HCT116 (cell line): ENCODE results near the gene CLEC16A. TPM values are rescaled to one million over a fixed set of nuclear protein-coding genes. Genes with fewer than 3 reads are reported as not detected.

Source experiments
- ATAC-seq: fragments of 200-7000 bp; cut with Tn5 transposase; 2 replicates; pipeline ENCODE4 v1.9.1; 2020; ENCODE audit warnings: mild to moderate bottlenecking, moderate library complexity
- BruUV-seq: library from RNA; stranded (reverse); fragments of 400-500 nt; replicated peaks from 2 replicates; lab custom pipeline; 2021; lab: Mats Ljungman, UMichigan
- CTCF ChIA-PET: fragments of 300-600 bp; sonication (Branson Sonifier 250); formaldehyde crosslinking; loops from one replicate; lab custom pipeline; 2021; ENCODE audit warnings: antibody characterized with exemption; lab: Charles Lee
- POLR2A ChIA-PET: fragments of 300-600, 350-600 bp; sonication (Branson Sonifier 250); formaldehyde crosslinking; loops from one replicate; lab custom pipeline; 2021; ENCODE audit warnings: antibody characterized with exemption; lab: Charles Lee
- RAD21 ChIA-PET, 2 experiments: fragments of 300-600 bp; sonication (Branson Sonifier 250); formaldehyde crosslinking; loops; one replicate each; lab custom pipeline; 2023; ENCODE audit warnings: low total read pairs in 2 of 2; ENCODE audit not compliant: uncharacterized antibody in 2 of 2, unreplicated experiment in 2 of 2, low non-redundant PET in 1 of 2; lab: Charles Lee
- DNase-seq: peaks from one replicate; pipeline ENCODE4 v3.0.0-alpha.2; 2010; ENCODE audit warnings: low read depth, low spot score
- H2AFZ ChIP-seq: fragments of 200-600 bp; shearing (Covaris generic), sonication (generic); 2 replicates; pipeline ENCODE4 v1.6.1; 2017; ENCODE audit warnings: low read depth, mixed run types, mixed read lengths, antibody characterized with exemption, low read length; ENCODE audit not compliant: poor library complexity, severe bottlenecking
- H3K27ac ChIP-seq: 2 replicates; pipeline ENCODE4 v1.5.1; 2012; ENCODE audit warnings: low read depth, low read length
- H3K27me3 ChIP-seq: fragments of 200-600 bp; sonication (generic); 2 replicates; pipeline ENCODE4 v1.6.1; 2016; ENCODE audit warnings: mixed run types, low read length, mixed read lengths; ENCODE audit not compliant: insufficient read depth
- H3K36me3 ChIP-seq, 2 experiments: fragments of 200-500 bp in 1 of 2; fragments of 200-600 bp in 1 of 2; sonication (Bioruptor generic) in 1 of 2; sonication (generic) in 1 of 2; 2 replicates each; pipeline versions ENCODE4 v1.5.1 to v1.6.1; 2014 to 2016; ENCODE audit warnings: low read length in 2 of 2, inconsistent platforms in 1 of 2, mixed read lengths in 1 of 2, mixed run types in 1 of 2; ENCODE audit not compliant: insufficient read depth in 2 of 2, control insufficient read depth in 1 of 2
- H3K4me1 ChIP-seq, 2 experiments: fragments of 200-600 bp in 1 of 2; sonication (generic) in 1 of 2; 2 replicates each; pipeline versions ENCODE4 v1.5.1 to v1.6.1; 2012 to 2017; ENCODE audit warnings: low read length in 2 of 2, inconsistent platforms in 1 of 2, mild to moderate bottlenecking in 1 of 2, mixed read lengths in 1 of 2, mixed run types in 1 of 2, moderate library complexity in 1 of 2; ENCODE audit not compliant: insufficient read depth in 2 of 2, control insufficient read depth in 1 of 2
- H3K4me2 ChIP-seq: fragments of 200-600 bp; sonication (generic); 2 replicates; pipeline ENCODE4 v1.6.1; 2017; ENCODE audit warnings: mixed run types, low read length, mixed read lengths
- H3K4me3 ChIP-seq, 2 experiments: fragments of 200-600 bp in 1 of 2; sonication (generic) in 1 of 2; replicated peaks in 1 of 2; 2 replicates each; pipeline ENCODE4 v1.5.1; 2011 to 2016; ENCODE audit warnings: low read length in 2 of 2, control low read depth in 1 of 2, low read depth in 1 of 2, mild to moderate bottlenecking in 1 of 2, mixed read lengths in 1 of 2, mixed run types in 1 of 2
- H3K79me2 ChIP-seq: fragments of 200-600 bp; sonication (generic); 2 replicates; pipeline ENCODE4 v1.6.1; 2017; ENCODE audit warnings: mild to moderate bottlenecking, mixed run types, low read length, moderate library complexity, mixed read lengths; ENCODE audit not compliant: insufficient read depth
- H3K9ac ChIP-seq: fragments of 200-600 bp; sonication (generic); 2 replicates; pipeline ENCODE4 v1.6.1; 2016; ENCODE audit warnings: low read length, mixed read lengths
- H3K9me2 ChIP-seq: fragments of 200-600 bp; sonication (generic), shearing (Covaris generic); 2 replicates; pipeline ENCODE4 v1.6.1; 2017; ENCODE audit warnings: mixed run types, mild to moderate bottlenecking, moderate library complexity; ENCODE audit not compliant: insufficient read depth
- H3K9me3 ChIP-seq, 2 experiments: fragments of 200-500 bp in 1 of 2; fragments of 200-600 bp in 1 of 2; sonication (Bioruptor generic) in 1 of 2; sonication (generic) in 1 of 2; 2 replicates each; pipeline ENCODE4 v1.6.1; 2014 to 2017; ENCODE audit warnings: low read length in 2 of 2, mixed read lengths in 2 of 2, inconsistent platforms in 1 of 2, low read depth in 1 of 2, mild to moderate bottlenecking in 1 of 2, mixed run types in 1 of 2, moderate library complexity in 1 of 2; ENCODE audit not compliant: control insufficient read depth in 1 of 2, insufficient read depth in 1 of 2
- H4K20me1 ChIP-seq: fragments of 200-600 bp; sonication (generic), shearing (Covaris generic); 2 replicates; pipeline ENCODE4 v1.6.1; 2017; ENCODE audit warnings: mixed run types, mild to moderate bottlenecking, moderate library complexity; ENCODE audit not compliant: insufficient read depth
- POLR2A ChIP-seq: IDR thresholded peaks from 2 replicates; pipeline ENCODE4 v1.7.0; 2011; ENCODE audit warnings: borderline replicate concordance; ENCODE audit not compliant: insufficient read depth, insufficient read length; ENCODE audit errors: extremely low read depth
- POLR2AphosphoS5 ChIP-seq: IDR thresholded peaks from 2 replicates; pipeline ENCODE4 v1.6.1; 2011; ENCODE audit warnings: mild to moderate bottlenecking, low read depth, low read length, moderate library complexity
- RAD21 ChIP-seq: IDR thresholded peaks from 2 replicates; pipeline ENCODE4 v1.6.1; 2012; ENCODE audit warnings: low read depth, mild to moderate bottlenecking
- SP1 ChIP-seq: IDR thresholded peaks from 2 replicates; pipeline ENCODE4 v1.6.1; 2012; ENCODE audit warnings: low read depth
- SRF ChIP-seq: IDR thresholded peaks from 2 replicates; pipeline ENCODE4 v1.6.1; 2012; ENCODE audit warnings: low read depth
- ZFX ChIP-seq: fragments of 450-650 bp; IDR thresholded peaks from 2 replicates; pipeline ENCODE4 v1.6.1; 2017
- intact Hi-C: fragments of 100-400 bp; cut with micrococcal nuclease; formaldehyde crosslinking; loops from 2 replicates; pipeline ENCODE4 v1.10.0; 2022
- total RNA-seq: library from RNA; stranded (reverse); gene quantifications from one replicate; pipeline ENCODE4 v1.2.1, GENCODE V29; 2021; ENCODE audit not compliant: unreplicated experiment
- TF ChIP-seq, protein P1 (sequence below), 3 experiments: fragments of 200-600 bp in 1 of 3; sonication (generic) in 1 of 3; IDR thresholded peaks in 2 of 3; conservative IDR thresholded peaks in 1 of 3; 2 replicates each; pipeline ENCODE4 v1.5.1; 2012 to 2017; ENCODE audit warnings: low read depth in 2 of 3, low read length in 2 of 3, antibody characterized with exemption in 1 of 3, borderline replicate concordance in 1 of 3, control low read depth in 1 of 3, mild to moderate bottlenecking in 1 of 3, mixed read lengths in 1 of 3, mixed run types in 1 of 3, moderate library complexity in 1 of 3; ENCODE audit not compliant: insufficient read depth in 1 of 3

Gene CLEC16A
- total RNA-seq, 1 experiment from 2014 or later = 18.0 TPM

- TF ChIP-seq SRF = no peak
- TF ChIP-seq POLR2AphosphoS5 = 0 out of 2 replicates have a peak, but pooled peaks have one; percentile 27
- no peak for TF ChIP-seq POLR2A
These were observed 146.8 kb downstream of the CLEC16A start (continued) for GRCh38 chr16:11091021-11091785.

GRCh38 chr16:11092788-11093571, 148.6 kb downstream of the CLEC16A start:
- Histone ChIP-seq H3K27me3 (no peaks in the 10 kb centered on the region), H3K79me2 (no peaks in the 10 kb centered on the region), H4K20me1 (no peaks in the 10 kb centered on the region), H2AFZ (no peak overlapping the region), H3K27ac (peak overlapping the region; percentile 86), H3K9me3 (no peaks in the 10 kb centered on the region), H3K4me1 (peaks cover 72 to 76% of the 10 kb centered on the region in 2 experiments), H3K9me2 (no peaks in the 10 kb centered on the region), H3K4me2 (peak overlapping the region; percentile 70), H3K4me3 (no peak overlapping the region), H3K36me3 (no peaks in the 10 kb centered on the region), H3K9ac (peak overlapping the region; percentile 33)
- ChIA-PET POLR2A (no interaction called here), RAD21 (no interaction called here), CTCF (no interaction called here)
- DNase-seq (no peak), ATAC-seq (no peak)
- intact Hi-C loops = loop anchor here (5.0 kb wide), 1 partner anchor 101 kb away; no protein-coding TSS in a partner anchor
- TF ChIP-seq, protein P1, sequence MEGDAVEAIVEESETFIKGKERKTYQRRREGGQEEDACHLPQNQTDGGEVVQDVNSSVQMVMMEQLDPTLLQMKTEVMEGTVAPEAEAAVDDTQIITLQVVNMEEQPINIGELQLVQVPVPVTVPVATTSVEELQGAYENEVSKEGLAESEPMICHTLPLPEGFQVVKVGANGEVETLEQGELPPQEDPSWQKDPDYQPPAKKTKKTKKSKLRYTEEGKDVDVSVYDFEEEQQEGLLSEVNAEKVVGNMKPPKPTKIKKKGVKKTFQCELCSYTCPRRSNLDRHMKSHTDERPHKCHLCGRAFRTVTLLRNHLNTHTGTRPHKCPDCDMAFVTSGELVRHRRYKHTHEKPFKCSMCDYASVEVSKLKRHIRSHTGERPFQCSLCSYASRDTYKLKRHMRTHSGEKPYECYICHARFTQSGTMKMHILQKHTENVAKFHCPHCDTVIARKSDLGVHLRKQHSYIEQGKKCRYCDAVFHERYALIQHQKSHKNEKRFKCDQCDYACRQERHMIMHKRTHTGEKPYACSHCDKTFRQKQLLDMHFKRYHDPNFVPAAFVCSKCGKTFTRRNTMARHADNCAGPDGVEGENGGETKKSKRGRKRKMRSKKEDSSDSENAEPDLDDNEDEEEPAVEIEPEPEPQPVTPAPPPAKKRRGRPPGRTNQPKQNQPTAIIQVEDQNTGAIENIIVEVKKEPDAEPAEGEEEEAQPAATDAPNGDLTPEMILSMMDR (IDR thresholded peaks at IDR 0.05 in 2 of 3, conservative IDR thresholded peaks at IDR 0.05 in 1 of 3; ENCODE audit: borderline replicate concordance in 1 of 3, insufficient read depth in 1 of 3, low read depth in 2 of 3, low read length in 2 of 3) = no peak
- TF ChIP-seq SP1 (no peak), RAD21 (no peak), ZFX (no peak)
- BruUV-seq = no TSS peak
